ENCODE measurements around the gene GET3. TPM values are rescaled to one million over a fixed set of nuclear protein-coding genes. Genes with fewer than 3 reads are reported as not detected.

GET3 gene
- total and polyA plus RNA-seq, 2 of the 13 experiments (the other 11 are each of a cell fraction or from before 2014, with no cell fraction given) = 57.7 to 59.4 TPM

DNA sequence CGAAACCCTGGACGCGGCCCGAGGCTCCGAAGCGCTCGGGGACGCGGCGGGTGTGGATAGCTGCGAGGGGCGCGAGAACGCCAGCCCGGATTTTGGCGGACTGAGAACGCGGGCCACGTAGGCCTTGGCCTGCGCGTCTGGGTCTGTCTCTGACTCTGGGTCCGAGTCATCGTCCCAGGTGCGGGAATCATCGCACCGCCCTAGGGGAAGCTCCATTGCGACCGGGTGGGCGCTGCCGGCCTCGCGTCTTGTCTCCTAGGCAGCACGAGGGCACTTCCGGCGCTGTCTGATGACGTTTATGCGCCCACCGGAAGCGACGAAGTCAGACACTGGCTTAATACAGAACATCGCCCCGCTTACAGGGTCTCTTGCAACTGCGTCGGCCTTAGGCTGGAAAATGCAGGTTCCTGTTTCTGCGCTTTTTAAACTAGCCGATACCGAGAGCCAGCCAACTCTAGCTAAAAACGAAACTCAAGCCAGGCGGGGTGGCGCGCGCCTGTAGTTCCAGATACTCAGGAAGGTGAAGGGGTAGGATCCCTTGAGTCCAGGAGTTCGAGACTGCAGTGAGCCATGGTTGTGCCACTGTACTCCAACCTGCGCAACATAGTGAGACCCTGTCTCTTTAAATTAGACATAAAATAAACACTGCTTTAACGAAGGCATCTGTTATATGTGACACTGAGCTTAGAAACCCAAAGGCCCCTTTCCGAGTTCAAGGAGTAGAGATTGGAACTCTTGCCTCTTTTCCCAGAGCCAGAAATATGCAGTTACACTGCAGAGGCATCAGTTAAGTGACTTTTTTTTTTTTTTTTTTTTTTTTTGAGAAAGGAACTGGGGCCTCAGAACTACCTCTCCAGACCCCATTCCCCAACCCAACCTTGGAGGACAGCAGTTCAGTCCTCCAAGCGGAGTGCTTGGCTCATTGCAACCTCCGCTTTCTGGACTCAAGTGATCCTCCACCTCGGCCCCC, 40.6 kb upstream of the GET3 start, which contains the start of gene FBXW9 (continued):
- TF ChIP-seq, protein P1, sequence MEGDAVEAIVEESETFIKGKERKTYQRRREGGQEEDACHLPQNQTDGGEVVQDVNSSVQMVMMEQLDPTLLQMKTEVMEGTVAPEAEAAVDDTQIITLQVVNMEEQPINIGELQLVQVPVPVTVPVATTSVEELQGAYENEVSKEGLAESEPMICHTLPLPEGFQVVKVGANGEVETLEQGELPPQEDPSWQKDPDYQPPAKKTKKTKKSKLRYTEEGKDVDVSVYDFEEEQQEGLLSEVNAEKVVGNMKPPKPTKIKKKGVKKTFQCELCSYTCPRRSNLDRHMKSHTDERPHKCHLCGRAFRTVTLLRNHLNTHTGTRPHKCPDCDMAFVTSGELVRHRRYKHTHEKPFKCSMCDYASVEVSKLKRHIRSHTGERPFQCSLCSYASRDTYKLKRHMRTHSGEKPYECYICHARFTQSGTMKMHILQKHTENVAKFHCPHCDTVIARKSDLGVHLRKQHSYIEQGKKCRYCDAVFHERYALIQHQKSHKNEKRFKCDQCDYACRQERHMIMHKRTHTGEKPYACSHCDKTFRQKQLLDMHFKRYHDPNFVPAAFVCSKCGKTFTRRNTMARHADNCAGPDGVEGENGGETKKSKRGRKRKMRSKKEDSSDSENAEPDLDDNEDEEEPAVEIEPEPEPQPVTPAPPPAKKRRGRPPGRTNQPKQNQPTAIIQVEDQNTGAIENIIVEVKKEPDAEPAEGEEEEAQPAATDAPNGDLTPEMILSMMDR (CRISPR knock-in tag; IDR thresholded peaks at IDR 0.05) = peak; percentile 28; the same call in 1 of the 2 replicates
- TF ChIP-seq ZSCAN12 (CRISPR knock-in tag; IDR thresholded peaks at IDR 0.05) (no peak), SRF (IDR thresholded peaks at IDR 0.05; ENCODE audit: low read depth, low read length) (peak; percentile 72; the same call in 1 of the 2 replicates), GLI4 (CRISPR knock-in tag; IDR thresholded peaks at IDR 0.05; ENCODE audit: borderline replicate concordance) (0 out of 2 replicates have a peak, but pooled peaks have one; percentile 67), WIZ (CRISPR knock-in tag; IDR thresholded peaks at IDR 0.05) (peak; percentile 87; the same call in 1 of the 2 replicates), SP2 (CRISPR knock-in tag; IDR thresholded peaks at IDR 0.05) (peak; percentile 73), GATA4 (IDR thresholded peaks at IDR 0.05; ENCODE audit: borderline replicate concordance, low read depth) (no peak), ZFP37 (CRISPR knock-in tag; IDR thresholded peaks at IDR 0.05; ENCODE audit: borderline replicate concordance) (peak; percentile 27; the same call in 1 of the 2 replicates), ZC3H13 (CRISPR knock-in tag; IDR thresholded peaks at IDR 0.05) (no peak), KDM6A (CRISPR knock-in tag; IDR thresholded peaks at IDR 0.05; ENCODE audit: low read depth) (no peak), ELF3 (CRISPR knock-in tag; IDR thresholded peaks at IDR 0.05) (peak; percentile 44; the same call in 1 of the 2 replicates), NBN (conservative IDR thresholded peaks at IDR 0.05) (no peak), MAFK (conservative IDR thresholded peaks at IDR 0.05 in 1 of 2, IDR thresholded peaks at IDR 0.05 in 1 of 2; ENCODE audit: low read length in 2 of 2) (no peak), HDAC1 (CRISPR knock-in tag; IDR thresholded peaks at IDR 0.05) (peak; percentile 99), ZNF121 (CRISPR knock-in tag; IDR thresholded peaks at IDR 0.05) (no peak), RFXAP (CRISPR knock-in tag; IDR thresholded peaks at IDR 0.05; ENCODE audit: borderline replicate concordance) (peak; percentile 72; the same call in 1 of the 2 replicates)
- TF ChIP-seq, protein P2, sequence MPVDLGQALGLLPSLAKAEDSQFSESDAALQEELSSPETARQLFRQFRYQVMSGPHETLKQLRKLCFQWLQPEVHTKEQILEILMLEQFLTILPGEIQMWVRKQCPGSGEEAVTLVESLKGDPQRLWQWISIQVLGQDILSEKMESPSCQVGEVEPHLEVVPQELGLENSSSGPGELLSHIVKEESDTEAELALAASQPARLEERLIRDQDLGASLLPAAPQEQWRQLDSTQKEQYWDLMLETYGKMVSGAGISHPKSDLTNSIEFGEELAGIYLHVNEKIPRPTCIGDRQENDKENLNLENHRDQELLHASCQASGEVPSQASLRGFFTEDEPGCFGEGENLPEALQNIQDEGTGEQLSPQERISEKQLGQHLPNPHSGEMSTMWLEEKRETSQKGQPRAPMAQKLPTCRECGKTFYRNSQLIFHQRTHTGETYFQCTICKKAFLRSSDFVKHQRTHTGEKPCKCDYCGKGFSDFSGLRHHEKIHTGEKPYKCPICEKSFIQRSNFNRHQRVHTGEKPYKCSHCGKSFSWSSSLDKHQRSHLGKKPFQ (CRISPR knock-in tag; IDR thresholded peaks at IDR 0.05; ENCODE audit: insufficient replicate concordance) = no peak
- TF ChIP-seq, protein P3, sequence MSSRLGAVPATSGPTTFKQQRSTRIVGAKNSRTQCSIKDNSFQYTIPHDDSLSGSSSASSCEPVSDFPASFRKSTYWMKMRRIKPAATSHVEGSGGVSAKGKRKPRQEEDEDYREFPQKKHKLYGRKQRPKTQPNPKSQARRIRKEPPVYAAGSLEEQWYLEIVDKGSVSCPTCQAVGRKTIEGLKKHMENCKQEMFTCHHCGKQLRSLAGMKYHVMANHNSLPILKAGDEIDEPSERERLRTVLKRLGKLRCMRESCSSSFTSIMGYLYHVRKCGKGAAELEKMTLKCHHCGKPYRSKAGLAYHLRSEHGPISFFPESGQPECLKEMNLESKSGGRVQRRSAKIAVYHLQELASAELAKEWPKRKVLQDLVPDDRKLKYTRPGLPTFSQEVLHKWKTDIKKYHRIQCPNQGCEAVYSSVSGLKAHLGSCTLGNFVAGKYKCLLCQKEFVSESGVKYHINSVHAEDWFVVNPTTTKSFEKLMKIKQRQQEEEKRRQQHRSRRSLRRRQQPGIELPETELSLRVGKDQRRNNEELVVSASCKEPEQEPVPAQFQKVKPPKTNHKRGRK (CRISPR knock-in tag; IDR thresholded peaks at IDR 0.05) = no peak
- TF ChIP-seq, protein P4, sequence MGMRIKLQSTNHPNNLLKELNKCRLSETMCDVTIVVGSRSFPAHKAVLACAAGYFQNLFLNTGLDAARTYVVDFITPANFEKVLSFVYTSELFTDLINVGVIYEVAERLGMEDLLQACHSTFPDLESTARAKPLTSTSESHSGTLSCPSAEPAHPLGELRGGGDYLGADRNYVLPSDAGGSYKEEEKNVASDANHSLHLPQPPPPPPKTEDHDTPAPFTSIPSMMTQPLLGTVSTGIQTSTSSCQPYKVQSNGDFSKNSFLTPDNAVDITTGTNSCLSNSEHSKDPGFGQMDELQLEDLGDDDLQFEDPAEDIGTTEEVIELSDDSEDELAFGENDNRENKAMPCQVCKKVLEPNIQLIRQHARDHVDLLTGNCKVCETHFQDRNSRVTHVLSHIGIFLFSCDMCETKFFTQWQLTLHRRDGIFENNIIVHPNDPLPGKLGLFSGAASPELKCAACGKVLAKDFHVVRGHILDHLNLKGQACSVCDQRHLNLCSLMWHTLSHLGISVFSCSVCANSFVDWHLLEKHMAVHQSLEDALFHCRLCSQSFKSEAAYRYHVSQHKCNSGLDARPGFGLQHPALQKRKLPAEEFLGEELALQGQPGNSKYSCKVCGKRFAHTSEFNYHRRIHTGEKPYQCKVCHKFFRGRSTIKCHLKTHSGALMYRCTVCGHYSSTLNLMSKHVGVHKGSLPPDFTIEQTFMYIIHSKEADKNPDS (CRISPR knock-in tag; IDR thresholded peaks at IDR 0.05) = no peak
- TF ChIP-seq, protein P5, sequence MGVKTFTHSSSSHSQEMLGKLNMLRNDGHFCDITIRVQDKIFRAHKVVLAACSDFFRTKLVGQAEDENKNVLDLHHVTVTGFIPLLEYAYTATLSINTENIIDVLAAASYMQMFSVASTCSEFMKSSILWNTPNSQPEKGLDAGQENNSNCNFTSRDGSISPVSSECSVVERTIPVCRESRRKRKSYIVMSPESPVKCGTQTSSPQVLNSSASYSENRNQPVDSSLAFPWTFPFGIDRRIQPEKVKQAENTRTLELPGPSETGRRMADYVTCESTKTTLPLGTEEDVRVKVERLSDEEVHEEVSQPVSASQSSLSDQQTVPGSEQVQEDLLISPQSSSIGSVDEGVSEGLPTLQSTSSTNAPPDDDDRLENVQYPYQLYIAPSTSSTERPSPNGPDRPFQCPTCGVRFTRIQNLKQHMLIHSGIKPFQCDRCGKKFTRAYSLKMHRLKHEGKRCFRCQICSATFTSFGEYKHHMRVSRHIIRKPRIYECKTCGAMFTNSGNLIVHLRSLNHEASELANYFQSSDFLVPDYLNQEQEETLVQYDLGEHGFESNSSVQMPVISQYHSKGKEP (CRISPR knock-in tag; IDR thresholded peaks at IDR 0.05) = no peak

All from HepG2 (cell line).